NB4 (cell line): Measurements from ENCODE around the gene UBXN6.

Experiments
- DNase-seq: peaks from one replicate; pipeline ENCODE4 v3.0.0; 2010; ENCODE audit warnings: low read depth
- H3K4me3 ChIP-seq: one replicate; pipeline ENCODE4 v1.5.1; 2011; ENCODE audit warnings: mild to moderate bottlenecking, low read depth, low read length, moderate library complexity
- MYC ChIP-seq: IDR thresholded peaks from 2 replicates; pipeline ENCODE4 v1.6.1; 2011; ENCODE audit warnings: low read depth, low read length
- POLR2A ChIP-seq: IDR thresholded peaks from 2 replicates; pipeline ENCODE4 v1.6.1; 2011; ENCODE audit warnings: mild to moderate bottlenecking; ENCODE audit not compliant: insufficient read length; ENCODE audit errors: extremely low read depth
- TF ChIP-seq, protein P1 (sequence below): IDR thresholded peaks from 2 replicates; pipeline ENCODE4 v1.6.1; 2011; ENCODE audit warnings: low read depth, low read length
- TF ChIP-seq, protein P2 (sequence below): IDR thresholded peaks from one replicate; pipeline ENCODE4 v1.5.1; 2012; ENCODE audit warnings: low read depth, low read length

Gene UBXN6

DNA sequence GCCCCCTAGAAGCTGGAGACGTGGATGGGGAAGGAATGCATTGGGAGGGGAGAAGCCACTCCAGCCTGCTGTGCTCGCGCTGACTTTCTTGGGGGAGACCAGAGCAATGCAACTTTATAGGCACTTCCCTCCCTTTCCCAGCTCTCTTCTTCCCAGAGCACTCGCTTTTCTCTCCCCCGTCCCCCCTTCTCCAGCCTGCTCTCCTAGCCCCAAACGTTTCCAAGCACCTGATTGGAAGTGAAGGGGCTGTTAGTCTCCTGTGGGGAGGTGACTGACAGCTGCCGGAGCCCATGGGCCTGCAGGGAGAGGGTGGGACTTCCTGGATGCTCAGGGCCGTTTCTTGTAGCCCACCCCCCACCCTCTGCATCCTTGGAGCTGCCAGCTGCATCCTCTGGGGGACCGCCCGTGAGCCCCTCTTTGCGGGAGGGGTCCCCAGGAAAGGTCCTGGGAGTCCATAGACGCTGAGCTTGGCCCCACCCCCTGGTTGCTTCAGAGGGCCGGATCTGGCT, 17.0 kb upstream of the UBXN6 start:
- no peak overlapping the region for H3K4me3 ChIP-seq
- no peak for DNase-seq
- no peak for TF ChIP-seq POLR2A
- TF ChIP-seq, protein P1, sequence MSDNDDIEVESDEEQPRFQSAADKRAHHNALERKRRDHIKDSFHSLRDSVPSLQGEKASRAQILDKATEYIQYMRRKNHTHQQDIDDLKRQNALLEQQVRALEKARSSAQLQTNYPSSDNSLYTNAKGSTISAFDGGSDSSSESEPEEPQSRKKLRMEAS: no peak
- TF ChIP-seq, protein P2, sequence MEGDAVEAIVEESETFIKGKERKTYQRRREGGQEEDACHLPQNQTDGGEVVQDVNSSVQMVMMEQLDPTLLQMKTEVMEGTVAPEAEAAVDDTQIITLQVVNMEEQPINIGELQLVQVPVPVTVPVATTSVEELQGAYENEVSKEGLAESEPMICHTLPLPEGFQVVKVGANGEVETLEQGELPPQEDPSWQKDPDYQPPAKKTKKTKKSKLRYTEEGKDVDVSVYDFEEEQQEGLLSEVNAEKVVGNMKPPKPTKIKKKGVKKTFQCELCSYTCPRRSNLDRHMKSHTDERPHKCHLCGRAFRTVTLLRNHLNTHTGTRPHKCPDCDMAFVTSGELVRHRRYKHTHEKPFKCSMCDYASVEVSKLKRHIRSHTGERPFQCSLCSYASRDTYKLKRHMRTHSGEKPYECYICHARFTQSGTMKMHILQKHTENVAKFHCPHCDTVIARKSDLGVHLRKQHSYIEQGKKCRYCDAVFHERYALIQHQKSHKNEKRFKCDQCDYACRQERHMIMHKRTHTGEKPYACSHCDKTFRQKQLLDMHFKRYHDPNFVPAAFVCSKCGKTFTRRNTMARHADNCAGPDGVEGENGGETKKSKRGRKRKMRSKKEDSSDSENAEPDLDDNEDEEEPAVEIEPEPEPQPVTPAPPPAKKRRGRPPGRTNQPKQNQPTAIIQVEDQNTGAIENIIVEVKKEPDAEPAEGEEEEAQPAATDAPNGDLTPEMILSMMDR: no peak
- TF ChIP-seq MYC: no peak

DNA sequence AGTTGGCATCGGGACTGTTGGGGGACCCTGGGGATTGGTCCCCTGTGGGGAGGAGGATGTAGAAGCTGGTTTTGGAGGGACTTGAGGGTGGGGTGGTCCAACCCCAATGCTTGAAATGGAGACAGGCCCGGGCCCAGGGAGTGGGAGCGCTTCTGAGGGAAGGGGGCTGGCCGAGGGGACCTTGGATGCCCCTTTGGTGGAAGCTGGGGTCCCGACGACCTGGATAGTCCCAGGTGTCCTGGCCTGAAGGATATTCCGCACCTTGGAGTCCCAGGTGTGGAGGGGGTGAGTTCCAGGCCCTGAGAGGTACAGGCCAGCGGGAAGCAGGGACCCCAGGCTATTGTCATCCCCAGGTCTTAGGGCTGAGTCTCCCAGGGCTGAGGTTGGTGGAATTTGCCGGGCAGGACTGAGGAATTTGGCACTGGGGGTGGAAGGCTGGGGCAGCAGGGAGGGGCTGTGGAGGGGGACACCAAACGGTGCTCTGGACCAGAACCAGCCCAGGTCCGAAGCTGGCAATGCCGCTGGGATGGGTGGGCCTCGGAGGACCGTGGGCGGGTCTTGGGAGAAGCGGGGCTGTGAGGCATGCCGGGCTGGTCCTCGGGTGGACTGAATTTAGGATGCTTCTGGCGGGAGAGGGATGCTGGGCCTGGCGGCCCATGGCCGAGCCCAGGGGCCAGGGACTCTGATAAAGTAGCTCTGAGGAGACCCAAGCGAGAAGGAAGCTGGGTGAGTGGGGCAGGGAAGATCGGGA, 16.3 kb upstream of the UBXN6 start:
- no peak overlapping the region for H3K4me3 ChIP-seq
- TF ChIP-seq POLR2A: no peak
- TF ChIP-seq MYC: no peak
- TF ChIP-seq, protein P1: no peak
- TF ChIP-seq, protein P2: no peak
- no peak for DNase-seq

DNA sequence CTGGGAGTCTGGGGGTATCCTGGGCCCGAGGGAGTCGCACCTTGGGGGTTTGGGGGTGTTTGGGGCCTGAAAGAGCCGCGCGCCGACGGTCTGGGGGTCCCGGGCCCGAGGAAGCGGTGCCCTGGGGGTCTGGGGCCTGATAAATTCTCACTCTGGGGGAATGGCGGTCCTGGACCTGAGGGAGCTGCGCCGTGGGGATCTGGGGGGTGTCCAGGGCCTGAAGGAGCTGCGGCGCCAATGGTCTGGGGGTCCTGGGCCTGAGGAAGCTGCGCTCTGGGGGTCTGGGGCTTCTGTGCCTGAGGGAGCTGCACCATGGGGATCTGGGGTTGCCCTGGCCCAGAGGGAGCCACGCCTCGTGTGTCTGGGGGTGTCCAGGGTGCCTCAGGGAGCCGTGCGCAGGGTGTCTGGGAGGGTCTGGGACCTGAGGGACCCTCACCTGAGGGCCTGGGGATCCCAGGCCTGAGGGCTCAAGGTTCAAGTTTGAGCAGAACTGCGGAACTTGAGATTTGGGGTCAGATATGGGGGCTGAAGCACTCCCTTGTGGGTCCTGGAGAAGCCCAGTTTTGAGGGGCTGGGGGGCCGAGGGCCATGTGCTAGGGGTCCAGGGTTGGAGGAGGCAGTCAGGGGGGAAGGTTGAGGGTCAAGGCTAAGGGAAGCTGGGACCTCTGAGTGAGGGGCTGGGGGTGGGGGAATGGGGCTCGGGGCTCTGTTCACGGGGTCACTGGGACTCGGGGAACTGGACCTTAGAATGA, 15.6 kb upstream of the UBXN6 start:
- TF ChIP-seq MYC (no peak), POLR2A (no peak)
- TF ChIP-seq, protein P2: no peak
- TF ChIP-seq, protein P1: no peak
- no peak for DNase-seq
- peak overlapping the region; percentile 59 for H3K4me3 ChIP-seq

DNA sequence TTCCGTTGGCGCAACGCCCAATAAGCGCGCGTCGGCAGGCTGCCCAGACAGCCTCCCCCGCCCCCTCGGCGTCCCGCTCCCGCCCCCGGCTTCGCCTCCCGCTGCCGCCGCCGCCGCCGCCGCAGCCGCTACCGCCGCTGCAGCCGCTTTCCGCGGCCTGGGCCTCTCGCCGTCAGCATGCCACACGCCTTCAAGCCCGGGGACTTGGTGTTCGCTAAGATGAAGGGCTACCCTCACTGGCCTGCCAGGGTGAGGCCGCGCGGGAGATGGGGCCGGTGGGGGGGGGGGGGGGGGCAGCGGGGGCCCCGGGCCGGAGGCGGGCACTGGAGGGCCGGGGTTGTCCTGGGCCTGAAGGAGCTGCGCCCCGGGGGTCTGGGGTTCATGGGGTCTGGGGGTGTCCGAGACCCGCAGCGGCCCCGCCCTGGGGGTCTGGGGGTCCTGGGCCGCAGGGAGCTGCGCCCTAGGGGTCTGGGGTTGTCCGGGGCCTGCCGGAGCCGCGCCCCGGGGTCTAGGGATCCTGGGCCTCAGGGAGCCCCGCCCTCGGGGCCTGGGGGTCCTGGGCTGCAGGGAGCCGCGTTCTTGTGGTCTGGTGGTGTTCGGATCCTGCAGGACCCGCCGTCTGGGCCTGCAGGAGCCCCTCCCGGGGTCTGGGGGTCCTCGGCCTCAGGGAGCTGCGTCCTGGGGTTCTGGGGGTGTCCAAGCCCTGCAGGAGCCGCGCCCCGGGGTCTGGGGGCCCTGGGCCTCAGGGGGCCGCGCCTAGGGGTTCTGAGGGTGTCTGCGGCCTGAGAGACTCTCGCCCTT, 14.8 kb upstream of the UBXN6 start, which contains the start of gene HDGFL2:
HDGFL2 (plus strand) TSS at position 124 of the 801 bp plus-strand sequence; CDS start at position 178, 54 bp downstream.
- H3K4me3 ChIP-seq: peak within 1 kb of the TSS; percentile 74
- no peak for DNase-seq
- TF ChIP-seq MYC (no peak), POLR2A (no peak)
- TF ChIP-seq, protein P2: no peak
- TF ChIP-seq, protein P1: no peak

DNA sequence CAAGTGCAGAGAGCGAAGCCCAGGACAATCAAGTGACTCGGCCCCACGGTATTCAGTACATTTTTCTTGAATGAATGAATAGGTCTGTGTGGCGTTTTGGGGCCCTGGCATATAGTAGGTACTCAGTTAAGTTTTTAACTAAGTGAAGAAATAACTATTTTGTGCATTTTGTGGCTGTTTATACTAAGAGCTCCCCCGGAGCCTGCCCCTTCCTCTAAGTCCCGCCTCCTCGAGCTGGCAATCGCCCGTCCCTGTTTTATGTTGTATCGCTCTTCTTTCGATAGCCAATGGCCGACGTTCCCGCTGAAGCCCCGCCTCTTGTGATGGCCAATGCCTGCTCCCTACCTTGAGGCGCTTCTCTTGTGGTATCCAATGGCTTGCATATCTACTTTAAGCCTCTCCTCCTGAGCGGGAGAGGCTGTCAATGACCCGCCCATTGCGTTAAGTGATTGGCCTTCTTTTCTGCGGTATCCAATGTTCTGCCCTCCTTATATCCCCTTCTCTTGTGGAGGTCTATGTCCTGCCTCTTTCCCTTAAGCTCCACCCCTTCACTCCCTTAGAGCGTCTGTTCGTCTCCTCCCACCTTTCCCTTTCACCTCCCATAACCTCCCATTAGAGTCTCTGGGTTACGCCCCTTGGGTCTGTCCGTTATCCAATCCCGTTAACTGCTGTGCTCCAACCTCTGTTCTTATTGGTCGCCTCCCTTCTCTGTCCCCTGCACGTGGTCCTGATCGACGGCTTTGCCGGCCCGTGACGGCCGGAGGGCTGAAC, 14.0 kb upstream of the UBXN6 start:
- peak; percentile 98 for DNase-seq
- TF ChIP-seq, protein P1: peak; percentile 97
- TF ChIP-seq, protein P2: no peak
- TF ChIP-seq POLR2A (peak; percentile 45), MYC (peak; percentile 26; the same call in 1 of the 2 replicates)
- H3K4me3 ChIP-seq: peak overlapping the region; percentile 74
